Loucy (cell line): ENCODE results near the gene ABT1.

ENCODE experiments used
- H2AFZ ChIP-seq: fragments of 200-600 bp; sonication (generic); 2 replicates; pipeline ENCODE4 v1.6.0; 2016; ENCODE audit warnings: antibody characterized with exemption, mild to moderate bottlenecking, low read length, moderate library complexity
- H3F3A ChIP-seq: fragments of 200-600 bp; 2 replicates; pipeline ENCODE4 v1.6.0; 2016; ENCODE audit warnings: antibody characterized with exemption, low read depth, mild to moderate bottlenecking
- H3K27me3 ChIP-seq: fragments of 200-600 bp; sonication (generic); 2 replicates; pipeline ENCODE4 v1.6.1; 2014; ENCODE audit warnings: low read length, mild to moderate bottlenecking; ENCODE audit not compliant: insufficient read depth, poor library complexity, severe bottlenecking
- H3K36me3 ChIP-seq: fragments of 200-600 bp; sonication (generic); 2 replicates; pipeline ENCODE4 v1.6.1; 2016; ENCODE audit warnings: low read length; ENCODE audit not compliant: insufficient read depth
- H3K4me1 ChIP-seq: fragments of 200-600 bp; sonication (generic); 2 replicates; pipeline ENCODE4 v1.5.1; 2014; ENCODE audit warnings: low read length, mild to moderate bottlenecking; ENCODE audit not compliant: insufficient read depth, poor library complexity, severe bottlenecking
- H3K4me2 ChIP-seq: fragments of 200-600 bp; sonication (generic); 2 replicates; pipeline ENCODE4 v1.6.0; 2014; ENCODE audit warnings: antibody characterized with exemption, low read length, low read depth, mild to moderate bottlenecking; ENCODE audit not compliant: poor library complexity, severe bottlenecking
- H3K4me3 ChIP-seq: fragments of 200-600 bp; sonication (generic); 2 replicates; pipeline ENCODE4 v1.5.1; 2014; ENCODE audit warnings: low read length, mild to moderate bottlenecking, mixed read lengths; ENCODE audit not compliant: poor library complexity, severe bottlenecking
- H3K79me2 ChIP-seq: fragments of 200-600 bp; sonication (generic); 2 replicates; pipeline ENCODE4 v1.6.1; 2014; ENCODE audit warnings: low read length; ENCODE audit not compliant: insufficient read depth
- H3K9ac ChIP-seq: fragments of 200-600 bp; sonication (generic); 2 replicates; pipeline ENCODE4 v1.6.0; 2014; ENCODE audit warnings: mild to moderate bottlenecking, low read depth, low read length, moderate library complexity; ENCODE audit not compliant: poor library complexity, severe bottlenecking
- H3K9me2 ChIP-seq: fragments of 200-600 bp; sonication (generic); replicated peaks from 2 replicates; pipeline ENCODE4 v1.6.1; 2016; ENCODE audit warnings: low read depth, low read length, mixed read lengths
- H3K9me3 ChIP-seq: fragments of 200-600 bp; sonication (generic); 2 replicates; pipeline ENCODE4 v1.6.1; 2014; ENCODE audit warnings: mild to moderate bottlenecking, antibody characterized with exemption, low read length, low read depth; ENCODE audit not compliant: insufficient read depth
- H4K20me1 ChIP-seq: fragments of 200-600 bp; sonication (generic); 2 replicates; pipeline ENCODE4 v1.6.0; 2014; ENCODE audit warnings: antibody characterized with exemption, low read length, mild to moderate bottlenecking; ENCODE audit not compliant: insufficient read depth, poor library complexity, severe bottlenecking
- EZH2phosphoT487 ChIP-seq: fragments of 200-600 bp; IDR thresholded peaks from 2 replicates; pipeline ENCODE4 v1.6.1; 2018; ENCODE audit warnings: antibody characterized with exemption, mild to moderate bottlenecking, moderate library complexity, borderline replicate concordance
- TF ChIP-seq, protein P1 (sequence below): fragments of 200-600 bp; sonication (generic); conservative IDR thresholded peaks from 2 replicates; pipeline ENCODE4 v1.5.1; 2014; ENCODE audit warnings: mild to moderate bottlenecking, antibody characterized with exemption, low read length

Gene ABT1

DNA sequence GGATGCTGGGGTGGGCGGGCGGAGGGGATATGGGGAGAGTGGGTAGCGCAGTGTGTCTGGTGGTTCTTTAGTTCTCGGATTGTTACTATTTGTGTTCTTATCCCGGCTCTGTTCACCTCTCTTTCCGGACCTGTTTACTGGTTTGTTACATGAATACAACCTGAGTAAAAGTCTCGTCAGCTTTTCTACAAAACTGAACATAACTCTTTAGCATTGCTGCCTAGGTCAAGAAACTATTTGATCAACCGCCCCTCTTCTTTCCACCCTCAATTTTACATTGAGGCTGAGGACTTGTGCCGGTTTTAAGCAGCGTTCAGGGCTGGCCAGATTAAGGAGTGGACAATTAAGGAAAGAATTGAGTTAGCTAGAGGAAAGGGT, 625 bp downstream of the ABT1 start:
- H3K36me3 ChIP-seq, result peaks cover 5% of the 10 kb centered on the region; the same call in 1 of the 2 replicates
- no peaks in the 10 kb centered on the region for H3F3A ChIP-seq
- no peak for TF ChIP-seq EZH2phosphoT487
- TF ChIP-seq, protein P1, sequence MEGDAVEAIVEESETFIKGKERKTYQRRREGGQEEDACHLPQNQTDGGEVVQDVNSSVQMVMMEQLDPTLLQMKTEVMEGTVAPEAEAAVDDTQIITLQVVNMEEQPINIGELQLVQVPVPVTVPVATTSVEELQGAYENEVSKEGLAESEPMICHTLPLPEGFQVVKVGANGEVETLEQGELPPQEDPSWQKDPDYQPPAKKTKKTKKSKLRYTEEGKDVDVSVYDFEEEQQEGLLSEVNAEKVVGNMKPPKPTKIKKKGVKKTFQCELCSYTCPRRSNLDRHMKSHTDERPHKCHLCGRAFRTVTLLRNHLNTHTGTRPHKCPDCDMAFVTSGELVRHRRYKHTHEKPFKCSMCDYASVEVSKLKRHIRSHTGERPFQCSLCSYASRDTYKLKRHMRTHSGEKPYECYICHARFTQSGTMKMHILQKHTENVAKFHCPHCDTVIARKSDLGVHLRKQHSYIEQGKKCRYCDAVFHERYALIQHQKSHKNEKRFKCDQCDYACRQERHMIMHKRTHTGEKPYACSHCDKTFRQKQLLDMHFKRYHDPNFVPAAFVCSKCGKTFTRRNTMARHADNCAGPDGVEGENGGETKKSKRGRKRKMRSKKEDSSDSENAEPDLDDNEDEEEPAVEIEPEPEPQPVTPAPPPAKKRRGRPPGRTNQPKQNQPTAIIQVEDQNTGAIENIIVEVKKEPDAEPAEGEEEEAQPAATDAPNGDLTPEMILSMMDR, result no peak
- H3K4me2 ChIP-seq, result peak overlapping the region; percentile 99
- peaks cover 11% of the 10 kb centered on the region for H4K20me1 ChIP-seq
- H3K9ac ChIP-seq, result peak overlapping the region; percentile 92
- H3K9me2 ChIP-seq, result no peaks in the 10 kb centered on the region
- no peaks in the 10 kb centered on the region for H3K27me3 ChIP-seq
- peak overlapping the region; percentile 97 for H3K4me3 ChIP-seq
- peaks cover 30% of the 10 kb centered on the region for H3K79me2 ChIP-seq
- peak overlapping the region; percentile 61 for H2AFZ ChIP-seq
- H3K4me1 ChIP-seq, result peaks cover 14% of the 10 kb centered on the region
- H3K9me3 ChIP-seq, result no peaks in the 10 kb centered on the region

DNA sequence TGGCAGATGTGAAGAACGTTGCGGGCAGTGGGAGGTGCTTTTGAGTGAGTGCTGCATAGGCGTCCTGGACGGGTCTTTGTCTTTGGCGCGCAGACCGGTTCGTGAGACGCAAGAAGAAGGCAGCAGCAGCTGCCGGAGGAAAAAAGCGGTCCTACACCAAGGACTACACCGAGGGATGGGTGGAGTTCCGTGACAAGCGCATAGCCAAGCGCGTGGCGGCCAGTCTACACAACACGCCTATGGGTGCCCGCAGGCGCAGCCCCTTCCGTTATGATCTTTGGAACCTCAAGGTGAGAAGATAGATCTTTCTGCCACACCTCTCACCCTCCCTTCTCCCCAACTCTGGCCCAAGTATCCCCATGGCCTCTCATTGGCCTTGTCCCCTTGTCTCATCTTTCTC, 1.1 kb downstream of the ABT1 start:
- H3K9me3 ChIP-seq, result no peaks in the 10 kb centered on the region
- H4K20me1 ChIP-seq, result peaks cover 11% of the 10 kb centered on the region

DNA sequence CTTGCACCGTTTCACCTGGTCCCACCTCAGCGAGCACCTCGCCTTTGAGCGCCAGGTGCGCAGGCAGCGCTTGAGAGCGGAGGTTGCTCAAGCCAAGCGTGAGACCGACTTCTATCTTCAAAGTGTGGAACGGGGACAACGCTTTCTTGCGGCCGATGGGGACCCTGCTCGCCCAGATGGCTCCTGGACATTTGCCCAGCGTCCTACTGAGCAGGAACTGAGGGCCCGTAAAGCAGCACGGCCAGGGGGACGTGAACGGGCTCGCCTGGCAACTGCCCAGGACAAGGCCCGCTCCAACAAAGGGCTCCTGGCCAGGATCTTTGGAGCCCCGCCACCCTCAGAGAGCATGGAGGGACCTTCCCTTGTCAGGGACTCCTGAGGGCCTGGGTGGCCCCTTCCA, 1.5 kb downstream of the ABT1 start:
- Histone ChIP-seq H3K36me3 (peaks cover 5% of the 10 kb centered on the region; the same call in 1 of the 2 replicates), H4K20me1 (peaks cover 11% of the 10 kb centered on the region), H3F3A (no peaks in the 10 kb centered on the region), H3K9ac (peak overlapping the region; percentile 92), H3K4me2 (peak overlapping the region; percentile 99), H2AFZ (no peak overlapping the region), H3K27me3 (no peaks in the 10 kb centered on the region), H3K9me3 (no peaks in the 10 kb centered on the region), H3K9me2 (no peaks in the 10 kb centered on the region), H3K4me3 (peak overlapping the region; percentile 97), H3K4me1 (peaks cover 14% of the 10 kb centered on the region), H3K79me2 (peaks cover 30% of the 10 kb centered on the region)
- TF ChIP-seq EZH2phosphoT487, result no peak
- TF ChIP-seq, protein P1, result no peak

More for the DNA sequence above, 1.1 kb downstream of the ABT1 start:
- no peaks in the 10 kb centered on the region for H3K27me3 ChIP-seq
- H3K9ac ChIP-seq, result peak overlapping the region; percentile 92
- H3K4me1 ChIP-seq, result peaks cover 14% of the 10 kb centered on the region
- peak overlapping the region; percentile 99 for H3K4me2 ChIP-seq
- H3K9me2 ChIP-seq, result no peaks in the 10 kb centered on the region
- H3K36me3 ChIP-seq, result peaks cover 5% of the 10 kb centered on the region; the same call in 1 of the 2 replicates
- peaks cover 30% of the 10 kb centered on the region for H3K79me2 ChIP-seq
- TF ChIP-seq EZH2phosphoT487, result no peak
- TF ChIP-seq, protein P1, result no peak
- no peak overlapping the region for H2AFZ ChIP-seq
- H3F3A ChIP-seq, result no peaks in the 10 kb centered on the region
- H3K4me3 ChIP-seq, result peak overlapping the region; percentile 97
